Glutamatergic neuron (in vitro differentiated cells): ENCODE results near the gene ENTPD8. TPM values are rescaled to one million over a fixed set of nuclear protein-coding genes. Genes with fewer than 3 reads are reported as not detected.
A peak's percentile ranks its signal among the peaks of the same experiment; 100 is the strongest.
"Not testable (repeated sequence)": the region's sequence is repeated elsewhere in the genome, so short reads cannot be mapped to it uniquely, and the experiment has no call there.

Source experiments
- DNase-seq: peaks from one replicate; pipeline ENCODE4 v3.0.0; 2022
- H3K27ac Mint-ChIP-seq: one replicate; pipeline ENCODE4 v1.8.0; 2020; ENCODE audit warnings: mild to moderate bottlenecking, mixed read lengths, inconsistent platforms; ENCODE audit not compliant: unreplicated experiment
- H3K27me3 Mint-ChIP-seq: one replicate; pipeline ENCODE4 v1.8.0; 2020; ENCODE audit warnings: mild to moderate bottlenecking, moderate library complexity, mixed read lengths, inconsistent platforms; ENCODE audit not compliant: unreplicated experiment
- H3K36me3 Mint-ChIP-seq: one replicate; pipeline ENCODE4 v1.8.0; 2020; ENCODE audit warnings: mild to moderate bottlenecking, mixed read lengths, inconsistent platforms; ENCODE audit not compliant: unreplicated experiment
- H3K4me1 Mint-ChIP-seq: one replicate; pipeline ENCODE4 v1.8.0; 2020; ENCODE audit warnings: mild to moderate bottlenecking, low read depth, mixed read lengths, inconsistent platforms; ENCODE audit not compliant: unreplicated experiment
- H3K4me3 Mint-ChIP-seq: one replicate; pipeline ENCODE4 v1.8.0; 2020; ENCODE audit warnings: mild to moderate bottlenecking, mixed read lengths, inconsistent platforms; ENCODE audit not compliant: unreplicated experiment
- H3K9me3 Mint-ChIP-seq: one replicate; pipeline ENCODE4 v1.8.0; 2020; ENCODE audit warnings: mild to moderate bottlenecking, moderate library complexity, mixed read lengths, inconsistent platforms; ENCODE audit not compliant: unreplicated experiment
- microRNA-seq: library from miRNA; unstranded; fragments of <30 nt; microRNA quantifications from one replicate; pipeline ENCODE4, GENCODE V29; 2020; ENCODE audit not compliant: unreplicated experiment
- total RNA-seq: library from RNA; stranded (reverse); fragmentation: NEBNext Ultra II Directional; extraction: Animal tissue kit (Norgen Biotek cat#: 25700); gene quantifications from one replicate; pipeline ENCODE4 v1.2.1, GENCODE V29; 2021; ENCODE audit not compliant: unreplicated experiment
- TF ChIP-seq, protein P1 (sequence below): fragments of 200-600 bp; sonication (generic); IDR thresholded peaks from one replicate; pipeline ENCODE4 v1.5.0; 2021; ENCODE audit not compliant: partially characterized antibody, unreplicated experiment

ENTPD8 gene
- total RNA-seq, 1 donor from 2014 or later, result 1.0 TPM

DNA sequence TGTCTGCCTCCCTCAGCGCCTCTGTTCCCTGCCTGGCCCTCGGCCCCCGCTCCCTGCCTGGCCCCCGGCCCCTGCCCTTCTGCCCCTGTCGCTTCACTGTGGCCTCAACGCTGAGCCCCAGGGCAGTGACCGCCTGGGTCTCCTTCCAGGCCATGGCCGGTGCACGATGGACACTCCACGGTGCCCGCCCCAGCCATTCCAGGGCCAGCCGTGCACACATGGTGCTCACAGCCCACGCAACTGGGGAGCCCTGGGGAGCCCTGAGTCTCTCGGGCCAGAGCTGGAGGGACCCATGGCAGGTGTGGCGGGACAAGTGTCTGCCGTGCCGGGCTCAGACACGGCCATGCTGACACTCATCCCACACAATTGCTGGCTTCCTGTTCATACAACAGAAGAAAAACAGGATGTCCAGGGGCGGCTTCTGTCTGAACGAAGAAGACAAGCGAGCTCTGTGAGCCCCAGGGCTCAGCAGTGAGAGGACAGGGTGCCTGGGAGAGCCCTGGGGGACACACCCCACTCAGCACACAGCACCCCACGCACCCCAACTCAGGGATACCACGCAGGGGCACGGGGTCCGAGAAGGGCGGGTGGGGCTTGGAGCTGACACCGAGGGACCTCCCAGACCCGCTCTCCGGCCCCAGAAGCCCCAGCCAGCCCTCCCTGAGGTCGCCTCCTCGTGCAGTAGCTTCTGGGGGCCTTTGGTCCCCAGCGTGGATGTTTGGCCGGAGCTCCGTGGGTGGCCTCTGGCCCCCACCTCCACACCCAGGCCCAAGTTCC is 53.9 kb downstream of the ENTPD8 start:
- DNase-seq, result no peak
- peaks cover 10% of the 10 kb centered on the region for H3K4me1 Mint-ChIP-seq
- peaks cover 6% of the 10 kb centered on the region for H3K27me3 Mint-ChIP-seq

DNA sequence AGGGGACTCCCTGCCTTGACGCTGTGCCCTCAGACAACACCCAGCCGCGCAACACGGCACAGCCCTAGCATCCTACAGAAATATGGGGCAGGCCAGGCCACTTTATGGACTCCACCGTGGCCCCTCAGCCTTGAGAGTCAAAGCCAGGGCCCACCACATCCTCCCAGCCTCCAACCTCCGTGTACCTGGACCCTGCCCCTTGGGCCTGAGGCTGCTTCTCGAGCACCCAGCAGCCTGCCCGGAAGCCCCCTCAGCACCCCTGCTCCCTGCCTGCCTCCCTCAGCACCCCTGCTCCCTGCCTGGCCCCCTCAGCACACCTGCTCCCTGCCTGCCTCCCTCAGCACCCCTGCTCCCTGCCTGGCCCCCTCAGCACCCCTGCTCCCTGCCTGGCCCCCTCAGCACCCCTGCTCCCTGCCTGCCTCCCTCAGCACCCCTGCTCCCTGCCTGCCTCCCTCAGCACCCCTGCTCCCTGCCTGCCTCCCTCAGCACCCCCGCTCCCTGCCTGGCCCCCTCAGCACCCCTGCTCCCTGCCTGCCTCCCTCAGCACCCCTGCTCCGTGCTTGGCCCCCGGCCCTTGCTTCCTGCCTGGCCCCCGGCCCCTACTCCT is 54.5 kb downstream of the ENTPD8 start:
- not testable (repeated sequence) for H3K9me3 Mint-ChIP-seq, H3K4me1 Mint-ChIP-seq, H3K4me3 Mint-ChIP-seq, DNase-seq, H3K27ac Mint-ChIP-seq, H3K27me3 Mint-ChIP-seq, H3K36me3 Mint-ChIP-seq

More for the DNA sequence above, 53.9 kb downstream of the ENTPD8 start:
- Mint-ChIP-seq H3K27ac (peak overlapping the region; percentile 17), H3K9me3 (peaks cover 8% of the 10 kb centered on the region), H3K36me3 (no peaks in the 10 kb centered on the region), H3K4me3 (no peak overlapping the region)
- TF ChIP-seq, protein P1, sequence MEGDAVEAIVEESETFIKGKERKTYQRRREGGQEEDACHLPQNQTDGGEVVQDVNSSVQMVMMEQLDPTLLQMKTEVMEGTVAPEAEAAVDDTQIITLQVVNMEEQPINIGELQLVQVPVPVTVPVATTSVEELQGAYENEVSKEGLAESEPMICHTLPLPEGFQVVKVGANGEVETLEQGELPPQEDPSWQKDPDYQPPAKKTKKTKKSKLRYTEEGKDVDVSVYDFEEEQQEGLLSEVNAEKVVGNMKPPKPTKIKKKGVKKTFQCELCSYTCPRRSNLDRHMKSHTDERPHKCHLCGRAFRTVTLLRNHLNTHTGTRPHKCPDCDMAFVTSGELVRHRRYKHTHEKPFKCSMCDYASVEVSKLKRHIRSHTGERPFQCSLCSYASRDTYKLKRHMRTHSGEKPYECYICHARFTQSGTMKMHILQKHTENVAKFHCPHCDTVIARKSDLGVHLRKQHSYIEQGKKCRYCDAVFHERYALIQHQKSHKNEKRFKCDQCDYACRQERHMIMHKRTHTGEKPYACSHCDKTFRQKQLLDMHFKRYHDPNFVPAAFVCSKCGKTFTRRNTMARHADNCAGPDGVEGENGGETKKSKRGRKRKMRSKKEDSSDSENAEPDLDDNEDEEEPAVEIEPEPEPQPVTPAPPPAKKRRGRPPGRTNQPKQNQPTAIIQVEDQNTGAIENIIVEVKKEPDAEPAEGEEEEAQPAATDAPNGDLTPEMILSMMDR, result no peak

DNA sequence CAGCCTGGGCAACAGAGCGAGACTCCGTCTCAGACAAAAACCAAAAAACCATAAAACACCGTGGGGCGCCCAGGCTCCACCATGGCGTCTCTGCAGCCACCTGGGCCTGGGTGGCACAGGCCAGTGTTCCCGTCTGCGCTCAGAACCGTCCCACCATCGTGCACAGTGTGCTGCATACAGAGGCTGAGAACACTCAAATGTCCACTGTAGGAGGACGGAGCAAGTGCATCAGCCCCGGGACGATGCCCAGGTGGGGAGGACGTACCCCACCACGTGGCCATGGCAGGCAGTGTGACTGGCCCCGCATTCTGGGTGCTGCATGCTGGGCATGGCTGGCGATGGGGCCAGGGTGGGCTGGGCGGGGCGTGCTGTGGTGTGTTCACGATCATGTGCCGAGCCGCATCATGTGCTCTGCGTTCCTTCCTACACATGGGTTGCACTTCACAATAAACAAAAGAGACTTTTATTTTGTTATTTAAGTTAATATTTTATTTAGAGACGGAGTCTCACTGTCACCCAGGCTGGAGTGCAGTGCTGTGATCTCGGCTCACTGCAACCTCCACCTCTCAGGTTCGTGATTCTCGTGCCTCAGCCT is 56.0 kb downstream of the ENTPD8 start:
- peaks cover 6% of the 10 kb centered on the region for H3K4me1 Mint-ChIP-seq
- no peak overlapping the region for H3K27ac Mint-ChIP-seq
- H3K9me3 Mint-ChIP-seq, result peaks cover 6% of the 10 kb centered on the region
- TF ChIP-seq, protein P1, result no peak
- peaks cover 3% of the 10 kb centered on the region for H3K27me3 Mint-ChIP-seq
- no peak for DNase-seq
- H3K4me3 Mint-ChIP-seq, result no peak overlapping the region
- H3K36me3 Mint-ChIP-seq, result no peaks in the 10 kb centered on the region

Small RNA genes lying within 50 kb of the gene (microRNA-seq; reads per million reads assigned to microRNA genes)
- 20.1 reads per million, percentile 59 among the genes with 10 or more reads in this experiment for gene MIR7114

Other genes with a start within 250 kb of the ENTPD8 start
- 9.6 TPM for gene TPRN, start 240.6 kb downstream of the ENTPD8 start, total RNA-seq
- 36.5 TPM for gene TMEM203, start 235.7 kb downstream of the ENTPD8 start, total RNA-seq
- 31.6 TPM for gene NDOR1, start 235.7 kb downstream of the ENTPD8 start, total RNA-seq
- 24.8 TPM for gene RNF208, start 219.1 kb downstream of the ENTPD8 start, total RNA-seq
- gene CYSRT1, start 216.2 kb downstream of the ENTPD8 start, total RNA-seq, result 2.1 TPM
- 0.39 TPM for gene RNF224, start 213.9 kb downstream of the ENTPD8 start, total RNA-seq
- gene SLC34A3, start 210.5 kb downstream of the ENTPD8 start, total RNA-seq, result not detected
- 192 TPM for gene TUBB4B, start 200.1 kb downstream of the ENTPD8 start, total RNA-seq
- not detected for gene STPG3, start 190.1 kb downstream of the ENTPD8 start, total RNA-seq
- 48.5 TPM for gene NELFB, start 186.0 kb downstream of the ENTPD8 start, total RNA-seq
- 1.5 TPM for gene TOR4A, start 163.6 kb downstream of the ENTPD8 start, total RNA-seq
- 15.2 TPM for gene NRARP, start 139.1 kb downstream of the ENTPD8 start, total RNA-seq
- gene EXD3, start 18.2 kb downstream of the ENTPD8 start, total RNA-seq, result 24.5 TPM
- 2.6 TPM for gene NOXA1, start 18.0 kb downstream of the ENTPD8 start, total RNA-seq
- 131 TPM for gene NSMF, start 18.0 kb upstream of the ENTPD8 start, total RNA-seq
- gene PNPLA7, start 109.0 kb upstream of the ENTPD8 start, total RNA-seq, result 6.7 TPM
- 48.9 TPM for gene MRPL41, start 110.5 kb upstream of the ENTPD8 start, total RNA-seq
- gene DPH7, start 137.6 kb upstream of the ENTPD8 start, total RNA-seq, result 64.6 TPM
- gene ZMYND19, start 149.2 kb upstream of the ENTPD8 start, total RNA-seq, result 33.9 TPM
- 22.5 TPM for gene ARRDC1, start 164.3 kb upstream of the ENTPD8 start, total RNA-seq
- gene EHMT1, start 177.6 kb upstream of the ENTPD8 start, total RNA-seq, result 162 TPM